Mucosa of descending colon (tissue), 3 donors: Measurements from ENCODE around the gene ITGAL. TPM values are rescaled to one million over a fixed set of nuclear protein-coding genes. Genes with fewer than 3 reads are reported as not detected.
"Not testable (repeated sequence)": the region's sequence is repeated elsewhere in the genome, so short reads cannot be mapped to it uniquely, and the experiment has no call there.

Experiments
- ATAC-seq: fragments of 200-7000 bp; cut with Tn5 transposase; one replicate; pipeline ENCODE4 v1.9.1; 2020; ENCODE audit warnings: mild to moderate bottlenecking, moderate library complexity
- DNase-seq, 3 donors: peaks; one replicate each; pipeline ENCODE4 v3.0.0-alpha.2; 2020
- H3K36me3 ChIP-seq: fragments of 200-600 bp; one replicate; pipeline ENCODE4 v1.8.0; 2021; ENCODE audit warnings: low read depth, mild to moderate bottlenecking
- H3K4me1 ChIP-seq: fragments of 200-600 bp; one replicate; pipeline ENCODE4 v1.8.0; 2021; ENCODE audit warnings: low read depth, mild to moderate bottlenecking
- H3K4me3 ChIP-seq: fragments of 200-600 bp; one replicate; pipeline ENCODE4 v1.8.0; 2021; ENCODE audit warnings: mild to moderate bottlenecking
- H3K9me3 ChIP-seq: fragments of 200-600 bp; one replicate; pipeline ENCODE4 v1.8.0; 2021; ENCODE audit warnings: mild to moderate bottlenecking
- CTCF ChIP-seq: fragments of 200-600 bp; IDR thresholded peaks from one replicate; pipeline ENCODE4 v1.8.0; 2022; ENCODE audit warnings: antibody characterized with exemption, mild to moderate bottlenecking
- intact Hi-C, 2 donors: fragments of 100-400 bp; cut with DNase I in 1 of 2; cut with micrococcal nuclease in 1 of 2; formaldehyde crosslinking; loops; one replicate each; pipeline versions ENCODE4 v1.11.0 to v1.11.1; 2022; cut with DNase I, micrococcal nuclease
- total RNA-seq, 3 donors: library from RNA; stranded (reverse); fragmentation: NEBNext Ultra II Directional in 2 of 3; extraction: Animal tissue kit (Norgen Biotek cat#: 25700) in 2 of 3; gene quantifications; one replicate each; pipeline versions ENCODE4 v1.2.1 to v1.2.4, GENCODE V29; 2021 to 2023
- donor health status: DM: no; HTN: no; CAD: no; lungs with moderate emphysema.
- donor health status: DM: no; HTN: no; CAD: no.
- donor health status: DM: no; HTN: yes; CAD: no.

The ITGAL gene
- total RNA-seq, 3 donors from 2014 or later = 8.1 to 14.8 (median 8.5) TPM

- Histone ChIP-seq H3K36me3 (no peaks in the 10 kb centered on the region), H3K9me3 (no peaks in the 10 kb centered on the region), H3K4me1 (no peaks in the 10 kb centered on the region), H3K4me3 (no peak overlapping the region)
- intact Hi-C loops = no loop called here
- TF ChIP-seq CTCF = no peak
- ATAC-seq (peak; percentile 93), DNase-seq (peak; percentile 60 to 87 (median 67))
Observed at GRCh38 chr16:30458561-30459394, 13.8 kb upstream of the ITGAL start.

- DNase-seq (no peak), ATAC-seq (no peak)
- TF ChIP-seq CTCF = no peak
- no peak overlapping the region for H3K4me3 ChIP-seq
- intact Hi-C loops = no loop called here
- no peaks in the 10 kb centered on the region for H3K4me1 ChIP-seq
- no peaks in the 10 kb centered on the region for H3K36me3 ChIP-seq
- H3K9me3 ChIP-seq = no peaks in the 10 kb centered on the region
Observed at GRCh38 chr16:30459456-30459855, 13.1 kb upstream of the ITGAL start.

- H3K4me1 ChIP-seq, H3K36me3 ChIP-seq, ATAC-seq, H3K4me3 ChIP-seq, H3K9me3 ChIP-seq, intact Hi-C loops, DNase-seq: not testable (repeated sequence)
Observed at GRCh38 chr16:30461426-30461825, 11.1 kb upstream of the ITGAL start.

GRCh38 chr16:30464078-30464477 is 8.5 kb upstream of the ITGAL start:
- intact Hi-C loops = no loop called here
- ATAC-seq (no peak), DNase-seq (no peak)
- Histone ChIP-seq H3K9me3 (no peaks in the 10 kb centered on the region), H3K4me3 (no peak overlapping the region), H3K36me3 (no peaks in the 10 kb centered on the region), H3K4me1 (no peaks in the 10 kb centered on the region)
- TF ChIP-seq CTCF = no peak

- ATAC-seq (no peak), DNase-seq (no peak)
- TF ChIP-seq CTCF = no peak
- no peaks in the 10 kb centered on the region for H3K4me1 ChIP-seq
- H3K4me3 ChIP-seq = no peak overlapping the region
- intact Hi-C loops = no loop called here
- H3K9me3 ChIP-seq = no peaks in the 10 kb centered on the region
- no peaks in the 10 kb centered on the region for H3K36me3 ChIP-seq
Observed at GRCh38 chr16:30470170-30470512, 2.4 kb upstream of the ITGAL start.

- H3K4me1 ChIP-seq = no peaks in the 10 kb centered on the region
- no peak overlapping the region for H3K4me3 ChIP-seq
- no peaks in the 10 kb centered on the region for H3K36me3 ChIP-seq
- no peak for DNase-seq
- no peaks in the 10 kb centered on the region for H3K9me3 ChIP-seq
- ATAC-seq = no peak
- no peak for TF ChIP-seq CTCF
- intact Hi-C loops = no loop called here
Observed at GRCh38 chr16:30470632-30470995, 1.9 kb upstream of the ITGAL start.
